HCT116 (cell line): ENCODE measurements around the gene NFIB. TPM values are rescaled to one million over a fixed set of nuclear protein-coding genes. Genes with fewer than 3 reads are reported as not detected.

Source experiments
- ATAC-seq: fragments of 200-7000 bp; cut with Tn5 transposase; 2 replicates; pipeline ENCODE4 v1.9.1; 2020; ENCODE audit warnings: mild to moderate bottlenecking, moderate library complexity
- BruUV-seq: library from RNA; stranded (reverse); fragments of 400-500 nt; replicated peaks from 2 replicates; lab custom pipeline; 2021; lab: Mats Ljungman, UMichigan
- CTCF ChIA-PET: fragments of 300-600 bp; sonication (Branson Sonifier 250); formaldehyde crosslinking; loops from one replicate; lab custom pipeline; 2021; ENCODE audit warnings: antibody characterized with exemption; lab: Charles Lee
- POLR2A ChIA-PET: fragments of 300-600, 350-600 bp; sonication (Branson Sonifier 250); formaldehyde crosslinking; loops from one replicate; lab custom pipeline; 2021; ENCODE audit warnings: antibody characterized with exemption; lab: Charles Lee
- RAD21 ChIA-PET, 2 experiments: fragments of 300-600 bp; sonication (Branson Sonifier 250); formaldehyde crosslinking; loops; one replicate each; lab custom pipeline; 2023; ENCODE audit warnings: low total read pairs in 2 of 2; ENCODE audit not compliant: uncharacterized antibody in 2 of 2, unreplicated experiment in 2 of 2, low non-redundant PET in 1 of 2; lab: Charles Lee
- DNase-seq: peaks from one replicate; pipeline ENCODE4 v3.0.0-alpha.2; 2010; ENCODE audit warnings: low read depth, low spot score
- H2AFZ ChIP-seq: fragments of 200-600 bp; shearing (Covaris generic), sonication (generic); 2 replicates; pipeline ENCODE4 v1.6.1; 2017; ENCODE audit warnings: low read depth, mixed run types, mixed read lengths, antibody characterized with exemption, low read length; ENCODE audit not compliant: poor library complexity, severe bottlenecking
- H3K27ac ChIP-seq: 2 replicates; pipeline ENCODE4 v1.5.1; 2012; ENCODE audit warnings: low read depth, low read length
- H3K27me3 ChIP-seq: fragments of 200-600 bp; sonication (generic); 2 replicates; pipeline ENCODE4 v1.6.1; 2016; ENCODE audit warnings: mixed run types, low read length, mixed read lengths; ENCODE audit not compliant: insufficient read depth
- H3K36me3 ChIP-seq, 2 experiments: fragments of 200-500 bp in 1 of 2; fragments of 200-600 bp in 1 of 2; sonication (Bioruptor generic) in 1 of 2; sonication (generic) in 1 of 2; 2 replicates each; pipeline versions ENCODE4 v1.5.1 to v1.6.1; 2014 to 2016; ENCODE audit warnings: low read length in 2 of 2, inconsistent platforms in 1 of 2, mixed read lengths in 1 of 2, mixed run types in 1 of 2; ENCODE audit not compliant: insufficient read depth in 2 of 2, control insufficient read depth in 1 of 2
- H3K4me1 ChIP-seq, 2 experiments: fragments of 200-600 bp in 1 of 2; sonication (generic) in 1 of 2; 2 replicates each; pipeline versions ENCODE4 v1.5.1 to v1.6.1; 2012 to 2017; ENCODE audit warnings: low read length in 2 of 2, inconsistent platforms in 1 of 2, mild to moderate bottlenecking in 1 of 2, mixed read lengths in 1 of 2, mixed run types in 1 of 2, moderate library complexity in 1 of 2; ENCODE audit not compliant: insufficient read depth in 2 of 2, control insufficient read depth in 1 of 2
- H3K4me2 ChIP-seq: fragments of 200-600 bp; sonication (generic); 2 replicates; pipeline ENCODE4 v1.6.1; 2017; ENCODE audit warnings: mixed run types, low read length, mixed read lengths
- H3K4me3 ChIP-seq, 2 experiments: fragments of 200-600 bp in 1 of 2; sonication (generic) in 1 of 2; replicated peaks in 1 of 2; 2 replicates each; pipeline ENCODE4 v1.5.1; 2011 to 2016; ENCODE audit warnings: low read length in 2 of 2, control low read depth in 1 of 2, low read depth in 1 of 2, mild to moderate bottlenecking in 1 of 2, mixed read lengths in 1 of 2, mixed run types in 1 of 2
- H3K79me2 ChIP-seq: fragments of 200-600 bp; sonication (generic); 2 replicates; pipeline ENCODE4 v1.6.1; 2017; ENCODE audit warnings: mild to moderate bottlenecking, mixed run types, low read length, moderate library complexity, mixed read lengths; ENCODE audit not compliant: insufficient read depth
- H3K9ac ChIP-seq: fragments of 200-600 bp; sonication (generic); 2 replicates; pipeline ENCODE4 v1.6.1; 2016; ENCODE audit warnings: low read length, mixed read lengths
- H3K9me2 ChIP-seq: fragments of 200-600 bp; sonication (generic), shearing (Covaris generic); 2 replicates; pipeline ENCODE4 v1.6.1; 2017; ENCODE audit warnings: mixed run types, mild to moderate bottlenecking, moderate library complexity; ENCODE audit not compliant: insufficient read depth
- H3K9me3 ChIP-seq, 2 experiments: fragments of 200-500 bp in 1 of 2; fragments of 200-600 bp in 1 of 2; sonication (Bioruptor generic) in 1 of 2; sonication (generic) in 1 of 2; 2 replicates each; pipeline ENCODE4 v1.6.1; 2014 to 2017; ENCODE audit warnings: low read length in 2 of 2, mixed read lengths in 2 of 2, inconsistent platforms in 1 of 2, low read depth in 1 of 2, mild to moderate bottlenecking in 1 of 2, mixed run types in 1 of 2, moderate library complexity in 1 of 2; ENCODE audit not compliant: control insufficient read depth in 1 of 2, insufficient read depth in 1 of 2
- H4K20me1 ChIP-seq: fragments of 200-600 bp; sonication (generic), shearing (Covaris generic); 2 replicates; pipeline ENCODE4 v1.6.1; 2017; ENCODE audit warnings: mixed run types, mild to moderate bottlenecking, moderate library complexity; ENCODE audit not compliant: insufficient read depth
- ELF1 ChIP-seq: IDR thresholded peaks from 2 replicates; pipeline ENCODE4 v1.6.1; 2012; ENCODE audit warnings: low read depth, borderline replicate concordance
- EZH2 ChIP-seq: fragments of 200-600 bp; sonication (generic); IDR thresholded peaks from 2 replicates; pipeline ENCODE4 v1.6.1; 2017; ENCODE audit warnings: antibody characterized with exemption, mixed run types
- EZH2phosphoT487 ChIP-seq: fragments of 200-600 bp; IDR thresholded peaks from 2 replicates; pipeline ENCODE4 v1.6.1; 2018; ENCODE audit warnings: antibody characterized with exemption, borderline replicate concordance
- FOSL1 ChIP-seq: IDR thresholded peaks from 2 replicates; pipeline ENCODE4 v1.6.1; 2012; ENCODE audit warnings: low read depth
- JUND ChIP-seq: IDR thresholded peaks from 2 replicates; pipeline ENCODE4 v1.6.1; 2012
- POLR2A ChIP-seq: IDR thresholded peaks from 2 replicates; pipeline ENCODE4 v1.7.0; 2011; ENCODE audit warnings: borderline replicate concordance; ENCODE audit not compliant: insufficient read depth, insufficient read length; ENCODE audit errors: extremely low read depth
- POLR2AphosphoS5 ChIP-seq: IDR thresholded peaks from 2 replicates; pipeline ENCODE4 v1.6.1; 2011; ENCODE audit warnings: mild to moderate bottlenecking, low read depth, low read length, moderate library complexity
- REST ChIP-seq: IDR thresholded peaks from 2 replicates; pipeline ENCODE4 v1.6.1; 2012; ENCODE audit warnings: low read depth
- SP1 ChIP-seq: IDR thresholded peaks from 2 replicates; pipeline ENCODE4 v1.6.1; 2012; ENCODE audit warnings: low read depth
- ZNF274 ChIP-seq: fragments of 200-500 bp; sonication (Bioruptor generic); IDR thresholded peaks from 2 replicates; pipeline ENCODE4 v1.6.1; 2014; ENCODE audit warnings: mild to moderate bottlenecking, low read depth, low read length, inconsistent platforms
- intact Hi-C: fragments of 100-400 bp; cut with micrococcal nuclease; formaldehyde crosslinking; loops from 2 replicates; pipeline ENCODE4 v1.10.0; 2022
- total RNA-seq: library from RNA; stranded (reverse); gene quantifications from one replicate; pipeline ENCODE4 v1.2.1, GENCODE V29; 2021; ENCODE audit not compliant: unreplicated experiment

The NFIB gene
- total RNA-seq, 1 experiment from 2014 or later: 6.6 TPM

GRCh38 chr9:14340994-14341393, 27.1 kb upstream of the NFIB start:
- CTCF ChIA-PET: no interaction called here
- TF ChIP-seq POLR2AphosphoS5 (no peak), JUND (no peak), REST (no peak), EZH2 (no peak), EZH2phosphoT487 (no peak), FOSL1 (no peak), ZNF274 (no peak), SP1 (no peak), ELF1 (no peak), POLR2A (no peak)

More at GRCh38 chr9:14340994-14341393, 27.1 kb upstream of the NFIB start:
- Histone ChIP-seq H3K9me2 (no peaks in the 10 kb centered on the region), H3K9me3 (no peaks in the 10 kb centered on the region), H2AFZ (no peak overlapping the region), H4K20me1 (no peaks in the 10 kb centered on the region), H3K27me3 (peaks cover 39% of the 10 kb centered on the region), H3K4me2 (no peak overlapping the region), H3K4me3 (no peak overlapping the region), H3K36me3 (no peaks in the 10 kb centered on the region), H3K9ac (no peak overlapping the region), H3K27ac (no peak overlapping the region), H3K79me2 (no peaks in the 10 kb centered on the region), H3K4me1 (no peaks in the 10 kb centered on the region)
- RAD21 ChIA-PET: no interaction called here
- no TSS peak for BruUV-seq
- intact Hi-C loops: no loop called here
- POLR2A ChIA-PET: no interaction called here
- no peak for ATAC-seq
- DNase-seq: no peak
